Muscle layer of colon (tissue), 2 donors: Measurements from ENCODE around the gene ATIC.

Source experiments
- H3K27ac ChIP-seq: one replicate; pipeline ENCODE4 v1.7.0; 2013; ENCODE audit warnings: low read depth, mild to moderate bottlenecking, low read length, moderate library complexity
- H3K27me3 ChIP-seq, 2 donors: one replicate each; pipeline ENCODE4 v1.7.0; 2013; ENCODE audit warnings: low read length in 2 of 2, mild to moderate bottlenecking in 2 of 2; ENCODE audit not compliant: insufficient read depth in 2 of 2, control insufficient read depth in 1 of 2
- H3K36me3 ChIP-seq: one replicate; pipeline ENCODE4 v1.7.0; 2013; ENCODE audit warnings: mild to moderate bottlenecking, low read length; ENCODE audit not compliant: insufficient read depth
- H3K4me1 ChIP-seq: one replicate; pipeline ENCODE4 v1.7.0; 2013; ENCODE audit warnings: mild to moderate bottlenecking, low read length; ENCODE audit not compliant: insufficient read depth
- H3K4me3 ChIP-seq, 2 donors: one replicate each; pipeline ENCODE4 v1.7.0; 2013; ENCODE audit warnings: low read length in 2 of 2, low read depth in 1 of 2, mild to moderate bottlenecking in 1 of 2, moderate library complexity in 1 of 2
- H3K9ac ChIP-seq: one replicate; pipeline ENCODE4 v1.7.0; 2013; ENCODE audit warnings: low read length
- H3K9me3 ChIP-seq: one replicate; pipeline ENCODE4 v1.7.0; 2013; ENCODE audit warnings: mild to moderate bottlenecking, low read length
- donor health status: abdominal sarcoma.
- donor health status: Adenocarcinoma of cecum.

Gene ATIC

GRCh38 chr2:215371915-215372897, 60.3 kb downstream of the ATIC start:
- Histone ChIP-seq H3K36me3 (peaks cover 87% of the 10 kb centered on the region), H3K27me3 (no peaks in the 10 kb centered on the region), H3K4me3 (no peak overlapping the region), H3K9ac (no peak overlapping the region), H3K9me3 (no peaks in the 10 kb centered on the region), H3K27ac (no peak overlapping the region), H3K4me1 (no peaks in the 10 kb centered on the region)

GRCh38 chr2:215372968-215373649, 61.2 kb downstream of the ATIC start:
- Histone ChIP-seq H3K4me1 (no peaks in the 10 kb centered on the region), H3K36me3 (peaks cover 86% of the 10 kb centered on the region), H3K4me3 (no peak overlapping the region), H3K9ac (no peak overlapping the region), H3K27ac (no peak overlapping the region), H3K27me3 (no peaks in the 10 kb centered on the region), H3K9me3 (no peaks in the 10 kb centered on the region)

- Histone ChIP-seq H3K4me1 (no peaks in the 10 kb centered on the region), H3K36me3 (peaks cover 87% of the 10 kb centered on the region), H3K27me3 (no peaks in the 10 kb centered on the region), H3K9ac (no peak overlapping the region), H3K27ac (no peak overlapping the region), H3K9me3 (no peaks in the 10 kb centered on the region), H3K4me3 (no peak overlapping the region)
These were observed 62.1 kb downstream of the ATIC start for GRCh38 chr2:215374002-215374401.

GRCh38 chr2:215374642-215375466, 63.0 kb downstream of the ATIC start:
- Histone ChIP-seq H3K9me3 (no peaks in the 10 kb centered on the region), H3K27ac (no peak overlapping the region), H3K4me3 (no peak overlapping the region), H3K9ac (no peak overlapping the region), H3K36me3 (peaks cover 91% of the 10 kb centered on the region), H3K4me1 (no peaks in the 10 kb centered on the region), H3K27me3 (no peaks in the 10 kb centered on the region)

- Histone ChIP-seq H3K36me3 (peaks cover 91% of the 10 kb centered on the region), H3K4me3 (no peak overlapping the region), H3K9me3 (no peaks in the 10 kb centered on the region), H3K27ac (no peak overlapping the region), H3K4me1 (no peaks in the 10 kb centered on the region), H3K27me3 (no peaks in the 10 kb centered on the region), H3K9ac (no peak overlapping the region)
These were observed 63.6 kb downstream of the ATIC start for GRCh38 chr2:215375467-215375830.

GRCh38 chr2:215376103-215376780, 64.4 kb downstream of the ATIC start:
- H3K27me3 ChIP-seq, result no peaks in the 10 kb centered on the region
- H3K36me3 ChIP-seq, result peaks cover 93% of the 10 kb centered on the region
- H3K27ac ChIP-seq, result no peak overlapping the region
- no peaks in the 10 kb centered on the region for H3K4me1 ChIP-seq
- no peak overlapping the region for H3K4me3 ChIP-seq
- no peak overlapping the region for H3K9ac ChIP-seq
- H3K9me3 ChIP-seq, result no peaks in the 10 kb centered on the region

GRCh38 chr2:215377283-215377682, 65.4 kb downstream of the ATIC start:
- Histone ChIP-seq H3K9me3 (no peaks in the 10 kb centered on the region), H3K27ac (no peak overlapping the region), H3K36me3 (peaks cover 93% of the 10 kb centered on the region), H3K4me1 (no peaks in the 10 kb centered on the region), H3K27me3 (no peaks in the 10 kb centered on the region), H3K9ac (no peak overlapping the region), H3K4me3 (no peak overlapping the region)

- Histone ChIP-seq H3K27me3 (no peaks in the 10 kb centered on the region), H3K9ac (no peak overlapping the region), H3K27ac (no peak overlapping the region), H3K4me1 (no peaks in the 10 kb centered on the region), H3K9me3 (no peaks in the 10 kb centered on the region), H3K36me3 (peaks cover 92% of the 10 kb centered on the region), H3K4me3 (no peak overlapping the region)
These were observed 66.2 kb downstream of the ATIC start for GRCh38 chr2:215378045-215378444.

GRCh38 chr2:215379039-215379438, 67.2 kb downstream of the ATIC start:
- H3K9me3 ChIP-seq, result no peaks in the 10 kb centered on the region
- no peak overlapping the region for H3K9ac ChIP-seq
- peaks cover 94% of the 10 kb centered on the region for H3K36me3 ChIP-seq
- H3K4me1 ChIP-seq, result no peaks in the 10 kb centered on the region
- no peaks in the 10 kb centered on the region for H3K27me3 ChIP-seq
- H3K27ac ChIP-seq, result no peak overlapping the region
- H3K4me3 ChIP-seq, result no peak overlapping the region

- Histone ChIP-seq H3K4me1 (no peaks in the 10 kb centered on the region), H3K36me3 (peaks cover 94% of the 10 kb centered on the region), H3K27me3 (no peaks in the 10 kb centered on the region), H3K9ac (no peak overlapping the region), H3K4me3 (no peak overlapping the region), H3K27ac (no peak overlapping the region), H3K9me3 (no peaks in the 10 kb centered on the region)
These were observed 68.1 kb downstream of the ATIC start for GRCh38 chr2:215379948-215380347.

- H3K4me1 ChIP-seq, result no peaks in the 10 kb centered on the region
- H3K36me3 ChIP-seq, result peaks cover 86% of the 10 kb centered on the region
These were observed 68.8 kb downstream of the ATIC start for GRCh38 chr2:215380699-215381098.

More at GRCh38 chr2:215380699-215381098, 68.8 kb downstream of the ATIC start:
- Histone ChIP-seq H3K9me3 (no peaks in the 10 kb centered on the region), H3K27ac (no peak overlapping the region), H3K27me3 (no peaks in the 10 kb centered on the region), H3K9ac (no peak overlapping the region), H3K4me3 (no peak overlapping the region)
